ENCODE data around the gene FMNL2. TPM values are rescaled to one million over a fixed set of nuclear protein-coding genes. Genes with fewer than 3 reads are reported as not detected.

FMNL2 gene
- total and polyA plus RNA-seq, 12 donors = 3.3 to 16.0 (median 4.5) TPM

DNA sequence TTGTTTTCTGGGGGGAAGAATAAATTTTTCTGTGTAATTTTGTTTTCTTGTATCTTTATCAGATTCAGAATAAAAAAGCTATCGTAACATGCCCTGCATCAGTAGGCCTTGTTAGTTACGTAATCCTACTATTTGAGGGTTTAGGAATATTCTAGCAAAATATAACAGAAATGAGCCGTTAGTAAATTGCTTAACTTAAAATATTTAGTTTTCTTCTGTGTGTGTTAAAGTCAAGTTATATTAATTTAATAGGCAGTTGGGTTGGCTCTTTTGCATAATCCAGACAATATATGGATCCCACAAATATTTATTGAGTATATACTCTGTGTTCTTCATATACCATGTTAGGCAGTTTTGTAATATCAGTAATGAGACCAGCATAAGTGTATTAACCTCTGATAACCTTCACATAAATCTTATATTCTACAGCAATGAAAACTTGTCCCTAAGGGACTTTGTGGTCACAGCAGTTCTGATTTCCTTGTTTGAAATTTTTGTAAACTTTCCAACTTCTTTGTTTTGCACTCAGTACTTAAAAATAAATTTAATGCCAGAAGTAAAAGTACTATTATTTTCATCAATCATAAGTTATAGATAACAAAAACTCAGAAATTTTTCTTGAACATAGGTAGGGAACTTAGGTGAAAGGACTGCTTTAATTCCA is 151.9 kb downstream of the FMNL2 start:
- Histone ChIP-seq H3K27me3 (no peaks in the 10 kb centered on the region), H3K27ac (peak overlapping the region in 4 of 10 donors; percentile 12 to 75 (median 40)), H3K9me3 (no peaks in the 10 kb centered on the region), H3K36me3 (no peaks in the 10 kb centered on the region), H3K4me1 (peaks cover 0 to 44% (median 21%) of the 10 kb centered on the region in 9 donors), H3K4me3 (no peak overlapping the region)
- TF ChIP-seq, protein P1, sequence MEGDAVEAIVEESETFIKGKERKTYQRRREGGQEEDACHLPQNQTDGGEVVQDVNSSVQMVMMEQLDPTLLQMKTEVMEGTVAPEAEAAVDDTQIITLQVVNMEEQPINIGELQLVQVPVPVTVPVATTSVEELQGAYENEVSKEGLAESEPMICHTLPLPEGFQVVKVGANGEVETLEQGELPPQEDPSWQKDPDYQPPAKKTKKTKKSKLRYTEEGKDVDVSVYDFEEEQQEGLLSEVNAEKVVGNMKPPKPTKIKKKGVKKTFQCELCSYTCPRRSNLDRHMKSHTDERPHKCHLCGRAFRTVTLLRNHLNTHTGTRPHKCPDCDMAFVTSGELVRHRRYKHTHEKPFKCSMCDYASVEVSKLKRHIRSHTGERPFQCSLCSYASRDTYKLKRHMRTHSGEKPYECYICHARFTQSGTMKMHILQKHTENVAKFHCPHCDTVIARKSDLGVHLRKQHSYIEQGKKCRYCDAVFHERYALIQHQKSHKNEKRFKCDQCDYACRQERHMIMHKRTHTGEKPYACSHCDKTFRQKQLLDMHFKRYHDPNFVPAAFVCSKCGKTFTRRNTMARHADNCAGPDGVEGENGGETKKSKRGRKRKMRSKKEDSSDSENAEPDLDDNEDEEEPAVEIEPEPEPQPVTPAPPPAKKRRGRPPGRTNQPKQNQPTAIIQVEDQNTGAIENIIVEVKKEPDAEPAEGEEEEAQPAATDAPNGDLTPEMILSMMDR (IDR thresholded peaks at IDR 0.05) = no peak
- WGBS, 2 donors = 93 to 96% methylated on average over 3 of the region's 3 CpGs
- ATAC-seq (no peak), DNase-seq (no peak)
- intact Hi-C loops (cut with DNase I) = no loop called here

DNA sequence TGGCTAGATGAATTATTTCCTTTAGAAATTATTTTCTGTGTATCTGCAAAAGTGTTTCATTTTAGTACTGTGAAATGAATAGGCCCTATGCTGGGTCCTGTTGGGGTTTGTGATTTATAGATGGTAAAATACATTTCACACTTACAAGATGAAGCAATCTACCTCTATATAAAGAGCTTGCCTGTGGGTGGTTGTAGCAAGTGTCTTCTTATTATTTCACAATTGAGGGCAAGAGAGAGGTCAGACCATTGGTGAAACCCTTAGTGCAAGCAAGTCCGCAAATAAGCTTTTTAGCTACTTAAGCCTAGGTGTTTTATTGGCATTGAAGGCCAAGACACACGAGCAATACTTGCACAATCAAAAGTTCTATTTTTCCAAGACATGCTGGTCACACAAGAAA is 153.1 kb downstream of the FMNL2 start:
- no peak for ATAC-seq
- Histone ChIP-seq H3K4me3 (no peak overlapping the region), H3K27ac (peak overlapping the region in 1 of 10 donors; percentile 75), H3K27me3 (no peaks in the 10 kb centered on the region), H3K36me3 (no peaks in the 10 kb centered on the region), H3K9me3 (no peaks in the 10 kb centered on the region), H3K4me1 (peaks cover 0 to 55% (median 21%) of the 10 kb centered on the region in 9 donors)
- intact Hi-C loops (cut with DNase I) = no loop called here
- no peak for DNase-seq
- TF ChIP-seq, protein P1 (IDR thresholded peaks at IDR 0.05) = no peak
- WGBS, 2 donors = 89 to 96% methylated on average over 2 of the region's 2 CpGs

DNA sequence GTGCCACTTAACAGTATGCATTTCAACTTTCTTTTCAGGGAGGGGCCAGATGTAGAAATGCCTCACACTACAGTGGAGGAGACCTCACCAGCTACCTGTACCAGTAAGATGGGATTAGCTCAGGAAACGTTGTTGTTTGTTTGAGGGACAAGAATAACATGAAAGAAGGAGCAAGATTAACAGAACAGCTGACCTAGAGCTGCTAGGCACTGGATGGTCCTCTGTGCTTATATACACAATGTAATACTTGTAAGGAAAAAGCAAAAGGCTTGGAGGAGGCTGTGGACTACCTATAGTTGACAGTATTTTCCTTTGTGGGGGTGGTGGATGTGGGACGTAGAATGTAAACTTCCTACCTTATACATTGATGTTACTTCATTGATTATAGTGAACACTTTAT is 154.4 kb downstream of the FMNL2 start:
- Histone ChIP-seq H3K27ac (no peak overlapping the region), H3K36me3 (no peaks in the 10 kb centered on the region), H3K27me3 (no peaks in the 10 kb centered on the region), H3K4me3 (no peak overlapping the region), H3K9me3 (no peaks in the 10 kb centered on the region), H3K4me1 (peaks cover 0 to 68% (median 30%) of the 10 kb centered on the region in 9 donors)
- DNase-seq (no peak), ATAC-seq (no peak)
- TF ChIP-seq, protein P1 (IDR thresholded peaks at IDR 0.05) = no peak
- 65 to 71% methylated on average over 2 of the region's 2 CpGs for whole genome bisulfite sequencing, 2 donors
- intact Hi-C loops (cut with DNase I) = no loop called here

DNA sequence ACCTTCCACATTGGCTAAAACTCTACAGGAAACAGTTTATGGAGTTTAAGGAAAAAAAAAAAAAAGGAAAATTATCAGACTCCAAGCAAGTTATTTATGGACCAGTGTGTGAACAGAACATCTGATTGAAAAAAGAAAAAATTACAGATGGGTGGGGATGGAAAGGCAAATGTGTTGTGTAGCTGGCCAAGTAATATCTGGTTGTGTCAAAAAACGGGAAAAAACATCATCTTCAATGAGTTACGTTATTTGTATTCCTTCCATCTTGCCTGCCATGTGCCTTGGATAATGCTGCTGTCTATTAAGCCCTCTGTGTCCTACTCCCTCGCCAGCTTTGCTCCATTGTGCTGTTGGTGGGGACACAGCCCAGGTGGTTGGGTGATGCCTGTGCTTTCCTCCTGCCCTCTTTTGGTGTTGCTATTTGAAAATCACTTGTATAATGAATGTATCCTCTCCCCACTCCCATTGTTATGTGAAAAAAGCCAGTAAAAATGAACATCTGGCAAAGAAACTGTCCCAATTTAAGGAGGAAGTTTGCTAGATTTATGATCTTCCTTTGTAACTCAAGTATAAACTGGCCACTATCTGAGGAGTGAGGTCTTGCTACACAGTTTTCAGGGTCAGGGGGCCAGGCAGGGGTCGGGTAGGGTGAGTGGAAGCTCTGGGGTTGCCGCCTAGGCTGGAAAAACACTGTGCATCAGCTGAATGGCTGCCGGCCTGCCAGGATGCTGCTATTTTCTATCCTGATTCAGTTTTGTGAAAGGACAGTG is 155.9 kb downstream of the FMNL2 start:
- Histone ChIP-seq H3K27me3 (no peaks in the 10 kb centered on the region), H3K36me3 (no peaks in the 10 kb centered on the region), H3K27ac (peak overlapping the region in 9 of 10 donors; percentile 37 to 81 (median 44)), H3K9me3 (no peaks in the 10 kb centered on the region), H3K4me3 (no peak overlapping the region), H3K4me1 (peaks cover 0 to 69% (median 33%) of the 10 kb centered on the region in 9 donors)
- intact Hi-C loops (cut with DNase I) = loop anchor here in 1 of 10 donors (10.0 kb wide), 1 partner anchor 156 kb away; the partner anchor contains the start of gene FMNL2
- DNase-seq (peak; percentile 22 to 26), ATAC-seq (peak in 7 of 8 donors; percentile 43 to 72 (median 56))
- TF ChIP-seq, protein P1 (IDR thresholded peaks at IDR 0.05) = no peak
- 42 to 46% methylated on average over 6 of the region's 6 CpGs for WGBS, 2 donors
